HepG2 (cell line): ENCODE measurements around the gene TPST1. TPM values are rescaled to one million over a fixed set of nuclear protein-coding genes. Genes with fewer than 3 reads are reported as not detected.

Experiments used
- ATAC-seq: fragments of 200-7000 bp; cut with Tn5 transposase; 3 replicates; pipeline ENCODE4 v1.9.1; 2020; ENCODE audit warnings: mild to moderate bottlenecking, moderate library complexity
- BruUV-seq: library from RNA; stranded (reverse); fragments of 400-500 nt; replicated peaks from 2 replicates; lab custom pipeline; 2021; lab: Mats Ljungman, UMichigan
- CTCF ChIA-PET: fragments of 300-600 bp; formaldehyde crosslinking; extraction: SDS; loops from one replicate; lab custom pipeline; 2021; ENCODE audit warnings: low total read pairs, inconsistent platforms, low intra/inter-chr PET ratio; lab: Yijun Ruan, JAX
- POLR2A ChIA-PET: fragments of 350-600 bp; sonication (Branson Sonifier 250); formaldehyde crosslinking; loops from one replicate; lab custom pipeline; 2020; ENCODE audit warnings: antibody characterized with exemption, inconsistent platforms; lab: Yijun Ruan, JAX
- DNase-seq: peaks from one replicate; pipeline ENCODE4 v3.0.0-alpha.2; 2015; ENCODE audit warnings: low spot score
- FAIRE-seq: peaks from 3 replicates; lab custom pipeline; 2011; peaks lifted over from hg19 to GRCh38; lab: Jason Lieb, UNC
- H2AFZ ChIP-seq: one replicate; pipeline ENCODE4 v1.6.1; 2011; ENCODE audit warnings: low read length, inconsistent platforms
- H3K27ac ChIP-seq: fragments of 300-600 bp; 3 replicates; pipeline ENCODE4 v1.8.0; 2011; ENCODE audit warnings: mixed run types, mild to moderate bottlenecking, mixed read lengths, low read length, inconsistent platforms; ENCODE audit not compliant: insufficient read depth; ENCODE audit errors: extremely low read length
- H3K27me3 ChIP-seq, 2 experiments: fragments of 200-600 bp in 1 of 2; 2 replicates in 1 of 2; 3 replicates in 1 of 2; pipeline versions ENCODE4 v1.6.0 to v1.8.0; 2011; ENCODE audit warnings: low read length in 2 of 2, mild to moderate bottlenecking in 2 of 2, moderate library complexity in 2 of 2, inconsistent platforms in 1 of 2; ENCODE audit not compliant: insufficient read depth in 2 of 2, control insufficient read depth in 1 of 2
- H3K36me3 ChIP-seq, 2 experiments: fragments of 200-600 bp in 1 of 2; replicated peaks in 1 of 2; 2 replicates in 1 of 2; 3 replicates in 1 of 2; pipeline versions ENCODE4 v1.5.1 to v1.8.0; 2011; ENCODE audit warnings: low read length in 2 of 2, inconsistent platforms in 1 of 2; ENCODE audit not compliant: insufficient read depth in 2 of 2, control insufficient read depth in 1 of 2
- H3K4me1 ChIP-seq: 2 replicates; pipeline ENCODE4 v1.5.1; 2012; ENCODE audit warnings: low read length, inconsistent platforms; ENCODE audit not compliant: insufficient read depth
- H3K4me2 ChIP-seq: 2 replicates; pipeline ENCODE4 v1.6.0; 2011; ENCODE audit warnings: low read depth, low read length, inconsistent platforms
- H3K4me3 ChIP-seq, 3 experiments: fragments of 200-600 bp in 1 of 3; sonication (generic), shearing (Covaris generic) in 1 of 3; replicated peaks in 1 of 3; 2 replicates each; pipeline ENCODE4 v1.5.1; 2011 to 2016; ENCODE audit warnings: low read length in 3 of 3, inconsistent platforms in 2 of 3, low read depth in 2 of 3, mild to moderate bottlenecking in 2 of 3, control low read depth in 1 of 3, mixed read lengths in 1 of 3; ENCODE audit not compliant: insufficient read depth in 1 of 3
- H3K79me2 ChIP-seq: one replicate; pipeline ENCODE4 v1.6.1; 2011; ENCODE audit warnings: low read length, inconsistent platforms; ENCODE audit not compliant: insufficient read depth
- H3K9ac ChIP-seq: 2 replicates; pipeline ENCODE4 v1.6.0; 2011; ENCODE audit warnings: mild to moderate bottlenecking, low read depth, low read length, inconsistent platforms; ENCODE audit not compliant: insufficient read depth
- H3K9me3 ChIP-seq: 2 replicates; pipeline ENCODE4 v1.5.1; 2012; ENCODE audit warnings: mild to moderate bottlenecking, low read length
- H4K20me1 ChIP-seq: 2 replicates; pipeline ENCODE4 v1.6.0; 2011; ENCODE audit warnings: inconsistent platforms, mild to moderate bottlenecking, low read length, moderate library complexity; ENCODE audit not compliant: insufficient read depth
- AGO2 ChIP-seq: fragments of 200-400 bp; formaldehyde crosslinking; optimal IDR thresholded peaks from 2 replicates; pipeline ENCODE3; 2017; ENCODE audit warnings: mild to moderate bottlenecking, low read depth, low read length, moderate library complexity
- CBX2 ChIP-seq, 2 experiments: fragments of 200-600 bp in 1 of 2; sonication (generic); formaldehyde crosslinking in 1 of 2; IDR thresholded peaks; 2 replicates each; pipeline versions ENCODE4 v1.7.0 to v1.8.1; 2018 to 2022; ENCODE audit warnings: low read depth in 2 of 2, low read length in 1 of 2, mild to moderate bottlenecking in 1 of 2, missing genetic modification reagents in 1 of 2
- CEBPB ChIP-seq: IDR thresholded peaks from 2 replicates; pipeline ENCODE4 v1.6.1; 2011; ENCODE audit warnings: low read depth, low read length, improper control_type of control experiment, borderline replicate concordance
- CHD4 ChIP-seq: fragments of 200-600 bp; sonication (generic); IDR thresholded peaks from 2 replicates; pipeline ENCODE4 v1.7.0; 2017; ENCODE audit warnings: mild to moderate bottlenecking, low read length, borderline replicate concordance
- KLF15 ChIP-seq: sonication (generic); formaldehyde crosslinking; IDR thresholded peaks from 2 replicates; pipeline ENCODE4 v1.8.1; 2023; ENCODE audit warnings: borderline replicate concordance, mild to moderate bottlenecking, inconsistent platforms, missing genetic modification reagents, mixed read lengths
- RAD21 ChIP-seq: fragments of 450-650 bp; formaldehyde crosslinking; IDR thresholded peaks from 2 replicates; pipeline ENCODE4 v1.5.0; 2020; ENCODE audit warnings: mild to moderate bottlenecking
- RNF219 ChIP-seq: sonication (generic); formaldehyde crosslinking; IDR thresholded peaks from 2 replicates; pipeline ENCODE4 v1.5.0; 2020; ENCODE audit warnings: mild to moderate bottlenecking, missing genetic modification reagents
- ZBTB49 ChIP-seq: sonication (generic); formaldehyde crosslinking; IDR thresholded peaks from 2 replicates; pipeline ENCODE4 v1.4.0; 2020; ENCODE audit warnings: missing genetic modification reagents, borderline replicate concordance
- ZMYM2 ChIP-seq: sonication (generic); formaldehyde crosslinking; IDR thresholded peaks from 2 replicates; pipeline ENCODE4 v1.8.0; 2022; ENCODE audit warnings: mild to moderate bottlenecking, missing genetic modification reagents
- ZNF510 ChIP-seq: sonication (generic); formaldehyde crosslinking; IDR thresholded peaks from 2 replicates; pipeline ENCODE4 v1.4.0; 2020; ENCODE audit warnings: low read depth, mild to moderate bottlenecking, missing genetic modification reagents
- ZNF703 ChIP-seq: sonication (generic); formaldehyde crosslinking; IDR thresholded peaks from 2 replicates; pipeline ENCODE4 v1.5.1; 2020; ENCODE audit warnings: missing genetic modification reagents, mild to moderate bottlenecking, moderate library complexity, borderline replicate concordance
- WGBS: methylation state at CpG from one replicate; pipeline ENCODE4 v1.1.6; 2017; ENCODE audit warnings: low lambda C conversion rate; 5-methylcytosine and 5-hydroxymethylcytosine counted together
- in situ Hi-C: cut with HindIII; loops from 2 replicates; pipeline ENCODE4 v1.10.0; 2017; ENCODE audit warnings: low pct_unique_long_range_greater_than_20kb; ENCODE audit not compliant: extremely low pct_ligation_motif_present
- intact Hi-C: fragments of 100-400 bp; cut with micrococcal nuclease; formaldehyde crosslinking; loops from one replicate; pipeline ENCODE4 v1.10.0; 2022; ENCODE audit not compliant: unreplicated experiment
- polyA plus RNA-seq, 8 experiments: library from polyadenylated mRNA; depleted of rRNA in 3 of 8; stranded (reverse) in 7 of 8; unstranded in 1 of 8; fragments of >200 nt; fragmentation: Illumina TruSeq in 4 of 8; extraction: Trizol in 4 of 8; gene quantifications; 2 replicates each; pipeline versions ENCODE4 v1.2.1 to v1.2.3, GENCODE V29; 2011 to 2016; ENCODE audit warnings: low read depth in 4 of 8, missing spikeins in 1 of 8, mixed read lengths in 1 of 8; ENCODE audit not compliant: insufficient read depth in 1 of 8
- total RNA-seq, 5 experiments: library from RNA; depleted of rRNA; stranded (reverse); fragments of >200 nt; fragmentation: Illumina TruSeq; extraction: Trizol; gene quantifications; 2 replicates each; pipeline ENCODE4 v1.2.3, GENCODE V29; 2016; ENCODE audit warnings: low read depth in 1 of 5
- TF ChIP-seq, protein P1 (sequence below): sonication (generic); formaldehyde crosslinking; IDR thresholded peaks from 2 replicates; pipeline ENCODE4 v1.8.0; 2022; ENCODE audit warnings: low read depth, missing genetic modification reagents

Gene TPST1
- total and polyA plus RNA-seq, 2 of the 13 experiments (the other 11 are each of a cell fraction or from before 2014, with no cell fraction given) = 24.3 to 34.1 TPM

GRCh38 chr7:66304536-66304935, 99.4 kb downstream of the TPST1 start:
- H3K27me3 ChIP-seq = no peaks in the 10 kb centered on the region
- H3K4me3 ChIP-seq = no peak overlapping the region
- ChIA-PET CTCF (no interaction called here), POLR2A (no interaction called here)
- no peak overlapping the region for H3K9ac ChIP-seq
- TF ChIP-seq AGO2 = no peak
- no peak for TF ChIP-seq ZBTB49
- no peak for TF ChIP-seq CHD4
- no peak for TF ChIP-seq RNF219 (CRISPR knock-in tag)
- TF ChIP-seq ZNF703 (CRISPR knock-in tag) = no peak
- no peak for TF ChIP-seq CEBPB
- TF ChIP-seq ZNF510 (CRISPR knock-in tag) = no peak
- TF ChIP-seq KLF15 = no peak
- no peak for TF ChIP-seq CBX2 (IDR thresholded peaks at IDR 0.05; ENCODE audit: low read depth, low read length)
- TF ChIP-seq CBX2 (CRISPR knock-in tag; IDR thresholded peaks at IDR 0.05; ENCODE audit: low read depth) = no peak
- TF ChIP-seq RAD21 = no peak
- TF ChIP-seq, protein P1, sequence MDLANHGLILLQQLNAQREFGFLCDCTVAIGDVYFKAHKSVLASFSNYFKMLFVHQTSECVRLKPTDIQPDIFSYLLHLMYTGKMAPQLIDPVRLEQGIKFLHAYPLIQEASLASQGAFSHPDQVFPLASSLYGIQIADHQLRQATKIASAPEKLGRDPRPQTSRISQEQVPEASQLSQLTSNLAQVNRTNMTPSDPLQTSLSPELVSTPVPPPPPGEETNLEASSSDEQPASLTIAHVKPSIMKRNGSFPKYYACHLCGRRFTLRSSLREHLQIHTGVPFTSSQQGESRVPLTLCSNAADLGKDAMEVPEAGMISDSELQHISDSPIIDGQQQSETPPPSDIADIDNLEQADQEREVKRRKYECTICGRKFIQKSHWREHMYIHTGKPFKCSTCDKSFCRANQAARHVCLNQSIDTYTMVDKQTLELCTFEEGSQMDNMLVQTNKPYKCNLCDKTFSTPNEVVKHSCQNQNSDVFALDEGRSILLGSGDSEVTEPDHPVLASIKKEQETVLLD (CRISPR knock-in tag) = no peak
- TF ChIP-seq ZMYM2 = no peak
- H4K20me1 ChIP-seq = no peaks in the 10 kb centered on the region
- peaks cover 44% of the 10 kb centered on the region for H3K4me1 ChIP-seq
- H3K9me3 ChIP-seq = no peaks in the 10 kb centered on the region
- H3K36me3 ChIP-seq = no peaks in the 10 kb centered on the region
- 93% methylated on average over 4 of the region's 4 CpGs for WGBS
- ATAC-seq = no peak
- H3K27ac ChIP-seq = no peak overlapping the region
- intact Hi-C loops = no loop called here
- DNase-seq = no peak
- in situ Hi-C loops = no loop called here
- BruUV-seq = no TSS peak
- H3K4me2 ChIP-seq = no peak overlapping the region
- no peak for FAIRE-seq
- H3K79me2 ChIP-seq = peaks cover 5% of the 10 kb centered on the region
- H2AFZ ChIP-seq = no peak overlapping the region
